ENCODE measurements around the gene RNF31. TPM values are rescaled to one million over a fixed set of nuclear protein-coding genes. Genes with fewer than 3 reads are reported as not detected.

The RNF31 gene
- total and polyA plus RNA-seq, 2 of the 13 experiments (the other 11 are each of a cell fraction or from before 2014, with no cell fraction given), result 48.2 to 86.8 TPM

- no peaks in the 10 kb centered on the region for H3K27me3 ChIP-seq (ENCODE audit: control insufficient read depth in 1 of 2, insufficient read depth in 2 of 2, low read length in 2 of 2)
- POLR2A ChIA-PET, result interaction anchor here (0.6 to 14.4 kb wide), 10 partner anchors 4 to 341 kb away, joined by 3 to 594 read pairs (median 6); partner anchors contain the start of genes DCAF11, EMC9, IRF9 and NRL
- no peaks in the 10 kb centered on the region for H4K20me1 ChIP-seq (ENCODE audit: insufficient read depth, low read length)
- H3K79me2 ChIP-seq (ENCODE audit: insufficient read depth, low read length), result peaks cover 3% of the 10 kb centered on the region
- no peak overlapping the region for H3K4me2 ChIP-seq (ENCODE audit: low read depth, low read length)
- in situ Hi-C loops (cut with HindIII; ENCODE audit: extremely low pct_ligation_motif_present, low pct_unique_long_range_greater_than_20kb), result loop anchor here (25.0 kb wide), 1 partner anchor 1515 kb away; the partner anchor contains the start of genes ABHD4 and DAD1
- no peak overlapping the region for H2AFZ ChIP-seq (ENCODE audit: low read length)
- intact Hi-C loops (cut with micrococcal nuclease; ENCODE audit: unreplicated experiment), result no loop called here
- DNase-seq (ENCODE audit: low spot score) (no peak), FAIRE-seq (no peak), ATAC-seq (no peak)
- H3K9me3 ChIP-seq (ENCODE audit: low read length), result no peaks in the 10 kb centered on the region; the same call in 1 of the 2 replicates
- CTCF ChIA-PET (ENCODE audit: low intra/inter-chr PET ratio, low total read pairs), result no interaction called here
- H3K4me1 ChIP-seq (ENCODE audit: insufficient read depth, low read length), result peaks cover 47% of the 10 kb centered on the region
- peaks cover 40 to 57% of the 10 kb centered on the region in 2 experiments for H3K36me3 ChIP-seq (replicated peaks in 1 of 2; ENCODE audit: control insufficient read depth in 1 of 2, insufficient read depth in 2 of 2, low read length in 2 of 2)
- BruUV-seq (replicated peaks), result TSS peak; percentile 2
- H3K27ac ChIP-seq (ENCODE audit: extremely low read length, insufficient read depth, low read length), result no peak overlapping the region
- WGBS (ENCODE audit: low lambda C conversion rate), result 95% methylated on average over 7 of the region's 7 CpGs
- no peak overlapping the region for H3K9ac ChIP-seq (ENCODE audit: insufficient read depth, low read depth, low read length)
- H3K4me3 ChIP-seq (replicated peaks in 1 of 3; ENCODE audit: insufficient read depth in 1 of 3, low read depth in 2 of 3, low read length in 3 of 3), result no peak overlapping the region
- TF ChIP-seq ZBTB7A (CRISPR knock-in tag; IDR thresholded peaks at IDR 0.05), result no peak
- peak; percentile 55 for TF ChIP-seq ZNF883 (CRISPR knock-in tag; IDR thresholded peaks at IDR 0.05; ENCODE audit: not compliant biosample characterization)
- TF ChIP-seq REPIN1 (CRISPR knock-in tag; IDR thresholded peaks at IDR 0.05; ENCODE audit: borderline replicate concordance, low read depth), result peak; percentile 1; the same call in 1 of the 2 replicates
- TF ChIP-seq ZNF34 (CRISPR knock-in tag; IDR thresholded peaks at IDR 0.05; ENCODE audit: borderline replicate concordance), result no peak
- no peak for TF ChIP-seq XRCC5 (optimal IDR thresholded peaks at IDR 0.05; ENCODE audit: low read length)
- TF ChIP-seq POLR2G (IDR thresholded peaks at IDR 0.05; ENCODE audit: low read depth, low read length), result peak; percentile 62; the same call in 1 of the 2 replicates
- no peak for TF ChIP-seq CBX5 (CRISPR knock-in tag; IDR thresholded peaks at IDR 0.05; ENCODE audit: borderline replicate concordance)
- no peak for TF ChIP-seq FOXA3 (CRISPR knock-in tag; IDR thresholded peaks at IDR 0.05)
- TF ChIP-seq TEAD2 (CRISPR knock-in tag; IDR thresholded peaks at IDR 0.05), result peak; percentile 11; the same call in 1 of the 2 replicates
- TF ChIP-seq ZGPAT (CRISPR knock-in tag; IDR thresholded peaks at IDR 0.05), result no peak
- TF ChIP-seq ZNF598 (CRISPR knock-in tag; IDR thresholded peaks at IDR 0.05; ENCODE audit: borderline replicate concordance), result peak; percentile 36; the same call in 1 of the 2 replicates
- no peak for TF ChIP-seq ZNF280D (CRISPR knock-in tag; IDR thresholded peaks at IDR 0.05)
- no peak for TF ChIP-seq HMG20B (CRISPR knock-in tag; conservative IDR thresholded peaks at IDR 0.05)
- no peak for TF ChIP-seq STAT5B (CRISPR knock-in tag; IDR thresholded peaks at IDR 0.05)
- TF ChIP-seq RBM22 (optimal IDR thresholded peaks at IDR 0.05; ENCODE audit: low read length), result peak; percentile 91
- no peak for TF ChIP-seq ZNF746 (CRISPR knock-in tag; IDR thresholded peaks at IDR 0.05)
- no peak for TF ChIP-seq ZNF205 (CRISPR knock-in tag; IDR thresholded peaks at IDR 0.05)
- TF ChIP-seq ZNF605 (CRISPR knock-in tag; IDR thresholded peaks at IDR 0.05), result 0 out of 2 replicates have a peak, but pooled peaks have one; percentile 14
- no peak for TF ChIP-seq ATF6 (CRISPR knock-in tag; conservative IDR thresholded peaks at IDR 0.05)
Measured at GRCh38 chr14:24102357-24103048, 44.8 kb upstream of the RNF31 start.

All from HepG2 (cell line).